PC-9 (cell line): Measurements from ENCODE around the gene GSG1.

Source experiments
- CTCF ChIP-seq: fragments of 200-600 bp; sonication (generic); conservative IDR thresholded peaks from 2 replicates; pipeline ENCODE4 v1.6.1; 2017; ENCODE audit warnings: mixed run types, antibody characterized with exemption, mild to moderate bottlenecking, moderate library complexity
- EZH2 ChIP-seq: fragments of 200-600 bp; sonication (generic); IDR thresholded peaks from 2 replicates; pipeline ENCODE4 v1.8.0; 2017; ENCODE audit warnings: antibody characterized with exemption, low read depth

GRCh38 chr12:13152756-13153155 is 49.3 kb upstream of the GSG1 start:
- TF ChIP-seq CTCF: no peak
- TF ChIP-seq EZH2: no peak
